ENCODE data around the gene GNB1L.

DNA sequence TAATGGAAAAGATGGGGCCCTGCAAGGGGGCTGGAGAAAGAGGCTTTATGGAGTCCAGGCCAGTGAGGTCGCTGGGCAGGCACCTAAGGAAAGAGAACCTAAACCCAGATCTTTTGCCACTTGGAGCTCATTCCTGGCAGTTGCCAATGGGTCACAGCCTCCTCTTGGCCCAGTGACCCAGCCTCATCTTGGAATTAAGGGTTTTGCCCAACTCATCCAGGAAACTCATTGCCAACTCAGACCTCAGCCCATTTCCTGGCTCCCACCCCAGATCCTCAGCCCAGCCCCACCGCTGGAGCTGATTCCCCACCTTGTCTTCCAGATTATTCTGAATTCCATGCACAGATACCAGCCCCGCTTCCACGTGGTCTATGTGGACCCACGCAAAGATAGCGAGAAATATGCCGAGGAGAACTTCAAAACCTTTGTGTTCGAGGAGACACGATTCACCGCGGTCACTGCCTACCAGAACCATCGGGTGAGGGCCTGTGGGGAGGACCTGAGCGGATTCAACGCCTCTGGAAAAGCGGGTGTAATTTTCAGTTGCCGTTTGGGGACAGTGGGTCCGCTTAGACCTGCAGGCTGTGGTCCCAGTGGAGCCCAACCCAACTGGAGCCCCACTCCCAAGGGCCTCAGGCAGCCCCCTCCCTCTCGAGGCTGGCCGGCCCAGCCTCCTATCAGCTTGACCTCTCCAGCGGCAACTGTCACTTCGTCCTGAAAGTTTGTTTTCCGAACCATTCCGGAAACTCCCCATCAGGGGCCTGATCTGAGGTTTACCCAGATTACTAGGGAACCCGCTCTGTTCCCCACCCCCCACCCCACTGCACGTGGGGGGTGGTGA, 89.8 kb downstream of the GNB1L start:
- TF ChIP-seq SP1 (CRISPR knock-in tag; IDR thresholded peaks at IDR 0.05) (no peak), FOXK2 (conservative IDR thresholded peaks at IDR 0.05 in 1 of 2, IDR thresholded peaks at IDR 0.05 in 1 of 2; ENCODE audit: low read depth in 2 of 2) (no peak), CBX3 (IDR thresholded peaks at IDR 0.05; ENCODE audit: borderline replicate concordance in 1 of 2, low read length in 2 of 2) (no peak; a peak in 1 of 3 replicates)
- TF ChIP-seq, protein P1, sequence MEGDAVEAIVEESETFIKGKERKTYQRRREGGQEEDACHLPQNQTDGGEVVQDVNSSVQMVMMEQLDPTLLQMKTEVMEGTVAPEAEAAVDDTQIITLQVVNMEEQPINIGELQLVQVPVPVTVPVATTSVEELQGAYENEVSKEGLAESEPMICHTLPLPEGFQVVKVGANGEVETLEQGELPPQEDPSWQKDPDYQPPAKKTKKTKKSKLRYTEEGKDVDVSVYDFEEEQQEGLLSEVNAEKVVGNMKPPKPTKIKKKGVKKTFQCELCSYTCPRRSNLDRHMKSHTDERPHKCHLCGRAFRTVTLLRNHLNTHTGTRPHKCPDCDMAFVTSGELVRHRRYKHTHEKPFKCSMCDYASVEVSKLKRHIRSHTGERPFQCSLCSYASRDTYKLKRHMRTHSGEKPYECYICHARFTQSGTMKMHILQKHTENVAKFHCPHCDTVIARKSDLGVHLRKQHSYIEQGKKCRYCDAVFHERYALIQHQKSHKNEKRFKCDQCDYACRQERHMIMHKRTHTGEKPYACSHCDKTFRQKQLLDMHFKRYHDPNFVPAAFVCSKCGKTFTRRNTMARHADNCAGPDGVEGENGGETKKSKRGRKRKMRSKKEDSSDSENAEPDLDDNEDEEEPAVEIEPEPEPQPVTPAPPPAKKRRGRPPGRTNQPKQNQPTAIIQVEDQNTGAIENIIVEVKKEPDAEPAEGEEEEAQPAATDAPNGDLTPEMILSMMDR (IDR thresholded peaks at IDR 0.05 in 2 of 3, conservative IDR thresholded peaks at IDR 0.05 in 1 of 3; ENCODE audit: insufficient read depth in 2 of 3, low read depth in 1 of 3, low read length in 3 of 3), result no peak
